ENCODE measurements around the gene AJAP1. TPM values are rescaled to one million over a fixed set of nuclear protein-coding genes. Genes with fewer than 3 reads are reported as not detected.

Gene AJAP1
- total and polyA plus RNA-seq, 2 of the 8 experiments (the other 6 are each of a cell fraction or from before 2014, with no cell fraction given) = 1.9 to 6.2 TPM

GRCh38 chr1:4716406-4716805, 62.0 kb downstream of the AJAP1 start:
- Histone ChIP-seq H3K9me3 (ENCODE audit: insufficient read depth in 2 of 2, low read depth in 1 of 2, low read length in 1 of 2) (peaks cover 2 to 7% of the 10 kb centered on the region in 2 experiments; a peak in 1 of 4 replicates), H2AK5ac (ENCODE audit: low read depth, low read length) (0 out of 2 replicates have a peak overlapping the region, but pooled peaks have one; percentile 26)
- POLR2A ChIA-PET (ENCODE audit: partially characterized antibody) = no interaction called here

More at GRCh38 chr1:4716406-4716805, 62.0 kb downstream of the AJAP1 start:
- Histone ChIP-seq H4K91ac (replicated peaks; ENCODE audit: insufficient read length, low read length) (no peak overlapping the region), H2BK12ac (ENCODE audit: low read depth, low read length) (no peak overlapping the region), H3K23ac (ENCODE audit: insufficient read length) (no peak overlapping the region), H3K79me1 (ENCODE audit: low read depth, low read length) (no peaks in the 10 kb centered on the region; the same call in 1 of the 2 replicates), H3K36me3 (ENCODE audit: control insufficient read depth in 2 of 4, insufficient read depth in 4 of 4, low read length in 3 of 4) (peaks cover 0 to 3% (median 0%) of the 10 kb centered on the region in 4 experiments; a peak in 1 of 8 replicates), H2BK120ac (replicated peaks; ENCODE audit: low read depth, low read length) (no peak overlapping the region), H3K4me1 (replicated peaks in 1 of 4; ENCODE audit: control insufficient read depth in 3 of 4, insufficient read depth in 4 of 4, low read length in 3 of 4) (peaks cover 0 to 15% (median under 1%) of the 10 kb centered on the region in 4 experiments; a peak in 3 of 7 replicates), H3K79me2 (ENCODE audit: control insufficient read depth in 1 of 2, insufficient read depth in 2 of 2, low read length in 2 of 2) (peaks cover 0 to 6% of the 10 kb centered on the region in 2 experiments; a peak in 1 of 4 replicates), H3K27me3 (replicated peaks in 1 of 4; ENCODE audit: control insufficient read depth in 3 of 4, extremely low read depth in 1 of 4, insufficient read depth in 3 of 4, low read length in 3 of 4) (peaks cover 4 to 13% (median 10%) of the 10 kb centered on the region in 4 experiments), H3K4me3 (ENCODE audit: extremely low read depth in 1 of 4, insufficient read depth in 2 of 4, low read depth in 3 of 4, low read length in 4 of 4) (no peak overlapping the region), H2BK15ac (ENCODE audit: low read length) (no peak overlapping the region), H4K5ac (ENCODE audit: insufficient read length, low read depth, low read length) (no peak overlapping the region), H3K56ac (replicated peaks; ENCODE audit: insufficient read length, low read depth, low read length) (peak overlapping the region; percentile 98), H3K4me2 (ENCODE audit: insufficient read depth in 1 of 2, low read depth in 2 of 2, low read length in 2 of 2) (no peak overlapping the region), H2AFZ (ENCODE audit: low read length) (no peak overlapping the region), H2BK20ac (ENCODE audit: low read length) (no peak overlapping the region), H3K27ac (ENCODE audit: low read depth, low read length) (no peak overlapping the region), H2BK5ac (ENCODE audit: low read depth, low read length) (no peak overlapping the region), H3K14ac (ENCODE audit: insufficient read length) (no peak overlapping the region), H3K4ac (replicated peaks; ENCODE audit: insufficient read length, low read depth, low read length) (no peak overlapping the region), H3K23me2 (ENCODE audit: low read depth, low read length) (peaks cover 6% of the 10 kb centered on the region; the same call in 1 of the 2 replicates), H4K8ac (ENCODE audit: extremely low read depth, insufficient read depth, low read length) (no peak overlapping the region), H3K9ac (replicated peaks in 1 of 4; ENCODE audit: extremely low read depth in 1 of 4, low read depth in 3 of 4, low read length in 3 of 4) (no peak overlapping the region), H3K18ac (ENCODE audit: extremely low read depth, low read length) (no peak overlapping the region), H4K20me1 (replicated peaks in 1 of 2; ENCODE audit: control insufficient read depth in 1 of 2, insufficient read depth in 2 of 2, low read length in 2 of 2) (peaks cover 0 to 7% of the 10 kb centered on the region in 2 experiments)
- DNase-seq (ENCODE audit: low read depth in 1 of 2, low spot score in 2 of 2) (no peak), FAIRE-seq (no peak)
- CTCF ChIA-PET (ENCODE audit: partially characterized antibody) = no interaction called here
- no peak for TF ChIP-seq MAX (IDR thresholded peaks at IDR 0.05)
- TF ChIP-seq PHF8 (conservative IDR thresholded peaks at IDR 0.05; ENCODE audit: low read depth, low read length) = no peak
- no peak for TF ChIP-seq YY1 (IDR thresholded peaks at IDR 0.05; ENCODE audit: low read depth, low read length)
- no peak for TF ChIP-seq CTBP2 (IDR thresholded peaks at IDR 0.05; ENCODE audit: borderline replicate concordance, insufficient read depth, insufficient read length, low read length)
- TF ChIP-seq BCL11A (IDR thresholded peaks at IDR 0.05; ENCODE audit: low read depth in 2 of 2, low read length in 2 of 2) = no peak
- TF ChIP-seq, protein P1, sequence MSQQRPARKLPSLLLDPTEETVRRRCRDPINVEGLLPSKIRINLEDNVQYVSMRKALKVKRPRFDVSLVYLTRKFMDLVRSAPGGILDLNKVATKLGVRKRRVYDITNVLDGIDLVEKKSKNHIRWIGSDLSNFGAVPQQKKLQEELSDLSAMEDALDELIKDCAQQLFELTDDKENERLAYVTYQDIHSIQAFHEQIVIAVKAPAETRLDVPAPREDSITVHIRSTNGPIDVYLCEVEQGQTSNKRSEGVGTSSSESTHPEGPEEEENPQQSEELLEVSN (IDR thresholded peaks at IDR 0.05) = no peak
- TF ChIP-seq JUND (IDR thresholded peaks at IDR 0.05; ENCODE audit: low read length) = no peak
- TF ChIP-seq NRF1 (IDR thresholded peaks at IDR 0.05; ENCODE audit: low read depth, low read length) = no peak
- no peak for TF ChIP-seq BACH1 (IDR thresholded peaks at IDR 0.05; ENCODE audit: low read length)
- TF ChIP-seq GABPA (IDR thresholded peaks at IDR 0.05; ENCODE audit: borderline replicate concordance, insufficient read depth, low read length) = no peak
- TF ChIP-seq, protein P2, sequence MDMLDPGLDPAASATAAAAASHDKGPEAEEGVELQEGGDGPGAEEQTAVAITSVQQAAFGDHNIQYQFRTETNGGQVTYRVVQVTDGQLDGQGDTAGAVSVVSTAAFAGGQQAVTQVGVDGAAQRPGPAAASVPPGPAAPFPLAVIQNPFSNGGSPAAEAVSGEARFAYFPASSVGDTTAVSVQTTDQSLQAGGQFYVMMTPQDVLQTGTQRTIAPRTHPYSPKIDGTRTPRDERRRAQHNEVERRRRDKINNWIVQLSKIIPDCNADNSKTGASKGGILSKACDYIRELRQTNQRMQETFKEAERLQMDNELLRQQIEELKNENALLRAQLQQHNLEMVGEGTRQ (IDR thresholded peaks at IDR 0.05; ENCODE audit: low read length) = no peak

Measured in H1 (cell line).